B cell (primary cell): ENCODE data around the gene TMEM239. TPM values are rescaled to one million over a fixed set of nuclear protein-coding genes. Genes with fewer than 3 reads are reported as not detected.

Source experiments
- ATAC-seq: fragments of 200-7000 bp; cut with Tn5 transposase; one replicate; pipeline ENCODE4 v1.10.0; 2021; ENCODE audit warnings: low read depth, mild to moderate bottlenecking, moderate number of reproducible peaks, moderate library complexity
- CTCF ChIA-PET: fragments of 350-600 bp; sonication (Branson Sonifier 250); formaldehyde crosslinking; loops from one replicate; lab custom pipeline; 2021; ENCODE audit warnings: antibody characterized with exemption, inconsistent platforms; lab: Charles Lee
- POLR2A ChIA-PET: fragments of 350-600 bp; sonication (Branson Sonifier 250); formaldehyde crosslinking; loops from one replicate; lab custom pipeline; 2021; ENCODE audit warnings: antibody characterized with exemption; lab: Charles Lee
- DNase-seq: peaks from one replicate; pipeline ENCODE4 v3.0.0; 2013
- H2AFZ ChIP-seq: 2 replicates; pipeline ENCODE4 v1.6.1; 2012; ENCODE audit warnings: mild to moderate bottlenecking, low read depth, low read length; ENCODE audit not compliant: insufficient read depth, poor library complexity, severe bottlenecking
- H3K27ac ChIP-seq, 2 donors: 1 replicate in 1 of 2; 2 replicates in 1 of 2; pipeline ENCODE4 v1.5.1; 2012 to 2013; ENCODE audit warnings: low read length in 2 of 2, mild to moderate bottlenecking in 2 of 2, moderate library complexity in 1 of 2
- H3K27me3 ChIP-seq, 4 experiments: fragments of 200-600 bp in 1 of 4; sonication (generic) in 1 of 4; replicated peaks in 1 of 4; 1 replicate in 2 of 4; 2 replicates in 2 of 4; pipeline versions ENCODE4 v1.6.1 to v1.7.0; 2013 to 2016; ENCODE audit warnings: low read length in 3 of 4, mild to moderate bottlenecking in 2 of 4, mixed read lengths in 1 of 4, moderate library complexity in 1 of 4; ENCODE audit not compliant: insufficient read depth in 4 of 4, control insufficient read depth in 3 of 4; ENCODE audit errors: control extremely low read depth in 1 of 4
- H3K36me3 ChIP-seq, 2 experiments: replicated peaks in 1 of 2; 1 replicate in 1 of 2; 2 replicates in 1 of 2; pipeline versions ENCODE4 v1.6.1 to v1.7.1; 2013; ENCODE audit warnings: low read length in 1 of 2; ENCODE audit not compliant: insufficient read depth in 2 of 2, control insufficient read depth in 1 of 2; ENCODE audit errors: control extremely low read depth in 1 of 2, extremely low read depth in 1 of 2
- H3K4me1 ChIP-seq, 2 donors: fragments of 200-600 bp in 1 of 2; sonication (generic) in 1 of 2; 1 replicate in 1 of 2; 2 replicates in 1 of 2; pipeline versions ENCODE4 v1.5.1 to v1.6.1; 2013 to 2017; ENCODE audit warnings: low read length in 2 of 2; ENCODE audit not compliant: control insufficient read depth in 2 of 2, insufficient read depth in 2 of 2
- H3K4me2 ChIP-seq: replicated peaks from 2 replicates; pipeline ENCODE3; 2012; ENCODE audit warnings: mild to moderate bottlenecking, low read depth, low read length; ENCODE audit not compliant: poor library complexity, severe bottlenecking
- H3K4me3 ChIP-seq, 5 experiments: fragments of 200-600 bp in 1 of 5; sonication (generic) in 1 of 5; 1 replicate in 3 of 5; 2 replicates in 2 of 5; pipeline versions ENCODE4 v1.5.1 to v1.7.0; 2011 to 2016; ENCODE audit warnings: low read length in 4 of 5, mild to moderate bottlenecking in 4 of 5, low read depth in 2 of 5, control low read depth in 1 of 5, moderate library complexity in 1 of 5; ENCODE audit not compliant: insufficient read depth in 1 of 5; ENCODE audit errors: control extremely low read depth in 1 of 5, extremely low read depth in 1 of 5
- H3K79me2 ChIP-seq: fragments of 200-600 bp; sonication (generic); one replicate; pipeline ENCODE4 v1.6.0; 2016; ENCODE audit warnings: low read length; ENCODE audit not compliant: control insufficient read depth, insufficient read depth
- H3K9ac ChIP-seq: fragments of 200-600 bp; sonication (generic); 2 replicates; pipeline ENCODE4 v1.6.1; 2017; ENCODE audit warnings: mild to moderate bottlenecking, low read length, moderate library complexity
- H3K9me3 ChIP-seq, 3 donors: one replicate each; pipeline versions ENCODE4 v1.6.1 to v1.7.1; 2013; ENCODE audit warnings: low read length in 2 of 3; ENCODE audit not compliant: control insufficient read depth in 2 of 3, insufficient read depth in 1 of 3; ENCODE audit errors: control extremely low read depth in 1 of 3
- H4K20me1 ChIP-seq: 2 replicates; pipeline ENCODE4 v1.6.0; 2012; ENCODE audit warnings: mild to moderate bottlenecking, low read length; ENCODE audit not compliant: insufficient read depth, control insufficient read depth, poor library complexity, severe bottlenecking
- H3K27ac Mint-ChIP-seq: one replicate; pipeline ENCODE4 v1.8.0; 2021; ENCODE audit warnings: mixed read lengths
- H3K27me3 Mint-ChIP-seq: one replicate; pipeline ENCODE4 v1.8.0; 2021; ENCODE audit warnings: mixed read lengths
- H3K4me1 Mint-ChIP-seq: one replicate; pipeline ENCODE4 v1.8.0; 2021; ENCODE audit warnings: mixed read lengths
- H3K4me3 Mint-ChIP-seq: one replicate; pipeline ENCODE4 v1.8.0; 2021; ENCODE audit warnings: mixed read lengths
- H3K9me3 Mint-ChIP-seq: one replicate; pipeline ENCODE4 v1.8.0; 2022; ENCODE audit warnings: mixed read lengths; ENCODE audit not compliant: insufficient read depth
- EZH2 ChIP-seq: IDR thresholded peaks from 2 replicates; pipeline ENCODE4 v1.6.1; 2012; ENCODE audit warnings: borderline replicate concordance, low read depth, mild to moderate bottlenecking, moderate library complexity, low read length; ENCODE audit not compliant: insufficient read depth, poor library complexity, severe bottlenecking
- WGBS: methylation state at CpG from one replicate; pipeline ENCODE4 v1.1.5; 2013; ENCODE audit warnings: missing lambda C conversion rate; ENCODE audit not compliant: insufficient coverage; 5-methylcytosine and 5-hydroxymethylcytosine counted together
- intact Hi-C: fragments of 100-400 bp; cut with micrococcal nuclease; formaldehyde crosslinking; loops from one replicate; pipeline ENCODE4 v1.10.0; 2022
- polyA plus RNA-seq: library from polyadenylated mRNA; depleted of rRNA; stranded (reverse); fragments of >200 nt; gene quantifications from 2 replicates; pipeline ENCODE4 v1.2.3, GENCODE V29; 2012
- total RNA-seq, 2 donors: library from RNA; stranded (reverse); fragments of 120-200 nt in 1 of 2; gene quantifications; 1 replicate in 1 of 2; 2 replicates in 1 of 2; pipeline versions ENCODE4 v1.2.3 to v1.2.4, GENCODE V29; 2013 to 2022
- TF ChIP-seq, protein P1 (sequence below): fragments of 200-600 bp; IDR thresholded peaks from one replicate; pipeline ENCODE4 v1.8.0; 2022; ENCODE audit warnings: antibody characterized with exemption, mild to moderate bottlenecking

TMEM239 gene
- total and polyA plus RNA-seq, 2 donors (not counting 1 experiment from before 2014, with no cell fraction given), result not detected

DNA sequence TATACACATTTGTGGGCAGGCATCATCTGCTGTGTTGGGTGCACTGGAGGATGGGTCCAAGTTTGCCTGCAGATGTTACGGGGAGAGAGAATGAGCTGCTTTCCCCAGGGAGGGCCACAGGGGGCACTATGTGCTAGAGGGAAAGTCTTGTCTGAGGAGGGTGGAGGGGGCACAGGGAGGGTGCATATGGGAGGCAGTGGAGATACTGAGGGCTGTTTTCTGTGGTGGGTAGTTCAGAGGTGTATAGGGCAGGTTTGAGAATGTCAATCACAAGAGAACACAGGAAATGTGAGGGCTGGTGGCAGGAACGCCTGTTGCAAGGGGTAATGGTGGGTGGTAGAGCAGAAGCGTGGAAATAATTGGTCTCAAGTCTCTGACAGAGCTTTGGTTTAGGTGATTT is 49.5 kb downstream of the TMEM239 start:
- H3K4me1 ChIP-seq, result no peaks in the 10 kb centered on the region
- intact Hi-C loops, result no loop called here
- H3K36me3 ChIP-seq, result peaks cover 0 to 37% of the 10 kb centered on the region in 2 experiments
- H3K9me3 Mint-ChIP-seq, result no peaks in the 10 kb centered on the region
- ATAC-seq, result no peak
- no peak overlapping the region for H3K27ac ChIP-seq
- H3K27ac Mint-ChIP-seq, result no peak overlapping the region
- H3K4me1 Mint-ChIP-seq, result peaks cover 2% of the 10 kb centered on the region
- peaks cover 3% of the 10 kb centered on the region for H3K79me2 ChIP-seq
- no peaks in the 10 kb centered on the region for H3K9me3 ChIP-seq
- WGBS, result 89% methylated on average over 3 of the region's 3 CpGs
- H3K4me2 ChIP-seq, result no peak overlapping the region
- ChIA-PET CTCF (interaction anchor here (0.6 to 1.5 kb wide), 2 partner anchors 14 to 19 kb away, joined by 4 read pairs; no protein-coding TSS in a partner anchor), POLR2A (no interaction called here)
- no peak overlapping the region for H3K9ac ChIP-seq
- peaks cover 4% of the 10 kb centered on the region for H3K27me3 Mint-ChIP-seq
- no peak for TF ChIP-seq EZH2
- TF ChIP-seq, protein P1, sequence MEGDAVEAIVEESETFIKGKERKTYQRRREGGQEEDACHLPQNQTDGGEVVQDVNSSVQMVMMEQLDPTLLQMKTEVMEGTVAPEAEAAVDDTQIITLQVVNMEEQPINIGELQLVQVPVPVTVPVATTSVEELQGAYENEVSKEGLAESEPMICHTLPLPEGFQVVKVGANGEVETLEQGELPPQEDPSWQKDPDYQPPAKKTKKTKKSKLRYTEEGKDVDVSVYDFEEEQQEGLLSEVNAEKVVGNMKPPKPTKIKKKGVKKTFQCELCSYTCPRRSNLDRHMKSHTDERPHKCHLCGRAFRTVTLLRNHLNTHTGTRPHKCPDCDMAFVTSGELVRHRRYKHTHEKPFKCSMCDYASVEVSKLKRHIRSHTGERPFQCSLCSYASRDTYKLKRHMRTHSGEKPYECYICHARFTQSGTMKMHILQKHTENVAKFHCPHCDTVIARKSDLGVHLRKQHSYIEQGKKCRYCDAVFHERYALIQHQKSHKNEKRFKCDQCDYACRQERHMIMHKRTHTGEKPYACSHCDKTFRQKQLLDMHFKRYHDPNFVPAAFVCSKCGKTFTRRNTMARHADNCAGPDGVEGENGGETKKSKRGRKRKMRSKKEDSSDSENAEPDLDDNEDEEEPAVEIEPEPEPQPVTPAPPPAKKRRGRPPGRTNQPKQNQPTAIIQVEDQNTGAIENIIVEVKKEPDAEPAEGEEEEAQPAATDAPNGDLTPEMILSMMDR, result no peak
- no peaks in the 10 kb centered on the region for H3K27me3 ChIP-seq
- no peaks in the 10 kb centered on the region for H4K20me1 ChIP-seq
- H3K4me3 ChIP-seq, result no peak overlapping the region
- no peak overlapping the region for H2AFZ ChIP-seq
- no peak overlapping the region for H3K4me3 Mint-ChIP-seq
- no peak for DNase-seq

DNA sequence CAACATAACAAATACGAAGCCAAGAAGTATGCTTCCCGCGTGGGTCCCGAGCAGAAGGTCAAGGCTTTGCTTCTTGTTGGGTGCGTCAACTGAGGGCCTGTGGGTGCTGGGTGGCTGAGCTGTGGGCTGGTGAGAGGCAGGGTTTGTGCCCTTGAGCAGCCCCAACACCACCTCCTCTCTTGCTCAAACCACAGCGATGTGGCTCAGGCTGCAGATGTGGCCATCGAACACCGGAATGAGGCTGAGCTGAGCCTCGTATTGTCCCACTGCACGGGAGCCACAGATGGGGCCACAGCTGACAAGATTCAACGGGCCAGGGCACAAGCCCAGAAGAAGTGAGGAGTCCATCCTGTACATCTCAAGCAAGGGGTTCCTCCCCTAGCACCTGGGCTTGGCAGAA is 50.1 kb downstream of the TMEM239 start:
- Histone ChIP-seq H3K9me3 (no peaks in the 10 kb centered on the region), H4K20me1 (no peaks in the 10 kb centered on the region), H3K4me3 (no peak overlapping the region), H3K27me3 (no peaks in the 10 kb centered on the region), H3K4me1 (no peaks in the 10 kb centered on the region), H3K36me3 (peaks cover 0 to 30% of the 10 kb centered on the region in 2 experiments), H3K9ac (no peak overlapping the region), H2AFZ (no peak overlapping the region), H3K27ac (no peak overlapping the region), H3K79me2 (no peaks in the 10 kb centered on the region), H3K4me2 (no peak overlapping the region)
- Mint-ChIP-seq H3K27ac (no peak overlapping the region), H3K27me3 (peaks cover 4% of the 10 kb centered on the region), H3K9me3 (no peaks in the 10 kb centered on the region), H3K4me1 (peaks cover 2% of the 10 kb centered on the region), H3K4me3 (no peak overlapping the region)
- intact Hi-C loops, result no loop called here
- no peak for ATAC-seq
- 92% methylated on average over 8 of the region's 11 CpGs for WGBS
- TF ChIP-seq, protein P1, result no peak
- no peak for DNase-seq
- CTCF ChIA-PET, result no interaction called here
- POLR2A ChIA-PET, result no interaction called here
